ENCODE measurements around the gene MEX3B.

MEX3B gene

DNA sequence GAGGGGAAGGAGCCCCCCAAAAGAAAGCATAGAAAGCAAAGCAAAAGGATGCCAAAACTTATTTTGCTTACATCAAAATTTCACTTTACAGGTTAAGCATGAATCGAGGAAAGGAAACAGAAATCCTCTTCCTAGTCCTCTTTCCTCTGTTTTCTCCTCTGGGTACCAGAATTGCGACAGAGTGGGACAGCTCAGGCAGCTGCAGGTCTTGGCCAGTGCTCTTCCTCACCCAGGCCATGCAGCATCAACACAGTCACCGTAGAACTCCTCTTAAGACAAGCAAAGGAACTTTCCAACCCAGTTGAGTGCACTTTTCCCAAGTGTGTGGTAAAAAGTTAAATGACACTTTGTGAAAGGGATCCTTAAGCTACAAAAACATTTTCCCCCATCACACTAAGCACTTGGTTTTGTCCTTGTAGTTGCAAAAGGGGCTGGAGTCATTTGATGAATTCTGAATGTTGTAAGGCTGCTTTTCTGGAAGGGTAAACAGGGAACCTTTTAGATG is 45.9 kb upstream of the MEX3B start:
- Histone ChIP-seq H3K27me3 (ENCODE audit: low read length) (no peaks in the 10 kb centered on the region), H4K20me1 (ENCODE audit: low read depth, low read length) (no peaks in the 10 kb centered on the region), H3K9me2 (replicated peaks; ENCODE audit: insufficient read depth, low read length) (no peaks in the 10 kb centered on the region), H3K9me3 (ENCODE audit: insufficient read depth, low read length) (no peaks in the 10 kb centered on the region), H3K4me2 (ENCODE audit: low read depth, low read length, poor library complexity, severe bottlenecking) (no peak overlapping the region), H3K79me2 (ENCODE audit: insufficient read depth, low read length) (no peaks in the 10 kb centered on the region), H3K36me3 (ENCODE audit: low read length) (no peaks in the 10 kb centered on the region), H3F3A (ENCODE audit: insufficient read depth) (no peaks in the 10 kb centered on the region), H3K9ac (ENCODE audit: low read length) (no peak overlapping the region), H2AFZ (ENCODE audit: low read depth, low read length, severe bottlenecking) (no peak overlapping the region), H3K4me3 (ENCODE audit: insufficient read depth, low read length, poor library complexity, severe bottlenecking) (no peak overlapping the region), H3K27ac (ENCODE audit: low read depth, low read length) (no peak overlapping the region)
- TF ChIP-seq, protein P1, sequence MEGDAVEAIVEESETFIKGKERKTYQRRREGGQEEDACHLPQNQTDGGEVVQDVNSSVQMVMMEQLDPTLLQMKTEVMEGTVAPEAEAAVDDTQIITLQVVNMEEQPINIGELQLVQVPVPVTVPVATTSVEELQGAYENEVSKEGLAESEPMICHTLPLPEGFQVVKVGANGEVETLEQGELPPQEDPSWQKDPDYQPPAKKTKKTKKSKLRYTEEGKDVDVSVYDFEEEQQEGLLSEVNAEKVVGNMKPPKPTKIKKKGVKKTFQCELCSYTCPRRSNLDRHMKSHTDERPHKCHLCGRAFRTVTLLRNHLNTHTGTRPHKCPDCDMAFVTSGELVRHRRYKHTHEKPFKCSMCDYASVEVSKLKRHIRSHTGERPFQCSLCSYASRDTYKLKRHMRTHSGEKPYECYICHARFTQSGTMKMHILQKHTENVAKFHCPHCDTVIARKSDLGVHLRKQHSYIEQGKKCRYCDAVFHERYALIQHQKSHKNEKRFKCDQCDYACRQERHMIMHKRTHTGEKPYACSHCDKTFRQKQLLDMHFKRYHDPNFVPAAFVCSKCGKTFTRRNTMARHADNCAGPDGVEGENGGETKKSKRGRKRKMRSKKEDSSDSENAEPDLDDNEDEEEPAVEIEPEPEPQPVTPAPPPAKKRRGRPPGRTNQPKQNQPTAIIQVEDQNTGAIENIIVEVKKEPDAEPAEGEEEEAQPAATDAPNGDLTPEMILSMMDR (IDR thresholded peaks at IDR 0.05; ENCODE audit: insufficient read depth, low read length, poor library complexity, severe bottlenecking): no peak
- no peak for TF ChIP-seq EZH2phosphoT487 (conservative IDR thresholded peaks at IDR 0.05; ENCODE audit: low read length)

DNA sequence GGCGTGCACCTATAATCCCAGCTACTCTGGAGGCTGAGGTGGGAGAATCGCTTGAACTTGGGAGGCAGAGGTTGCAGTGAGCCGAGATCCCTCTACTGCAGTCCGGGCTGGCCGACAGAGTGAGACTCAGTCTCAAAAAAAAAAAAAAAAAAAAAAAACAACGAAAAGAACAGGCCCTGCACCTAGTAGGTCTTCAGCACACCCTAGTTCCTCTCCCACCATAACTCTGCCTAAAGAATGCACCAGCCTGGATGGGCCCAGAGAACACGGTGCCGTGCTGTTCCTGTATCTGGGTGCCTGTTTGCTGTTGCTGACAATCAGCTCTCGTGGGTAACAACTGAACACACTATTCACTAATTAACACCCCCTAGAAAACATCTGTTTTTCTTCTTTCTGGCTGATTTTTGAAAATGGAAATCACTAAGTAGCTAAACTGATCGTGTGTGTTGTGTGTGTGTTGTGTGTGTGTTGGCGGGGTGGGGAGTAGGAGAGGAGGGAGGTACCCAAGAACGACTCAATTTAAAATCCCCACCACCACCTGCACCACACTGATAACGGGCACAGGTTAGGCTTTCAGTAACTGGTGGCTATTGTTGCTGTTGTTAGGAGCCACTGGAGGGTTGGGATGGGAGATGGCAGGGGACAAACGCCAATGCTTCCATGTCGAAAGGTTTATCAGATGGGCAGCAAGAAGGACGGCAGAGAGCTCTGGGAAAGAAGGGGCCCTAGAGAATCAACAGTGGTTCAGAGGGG is 40.6 kb upstream of the MEX3B start:
- Histone ChIP-seq H3F3A (ENCODE audit: insufficient read depth) (no peaks in the 10 kb centered on the region), H4K20me1 (ENCODE audit: low read depth, low read length) (no peaks in the 10 kb centered on the region), H2AFZ (ENCODE audit: low read depth, low read length, severe bottlenecking) (no peak overlapping the region), H3K4me3 (ENCODE audit: insufficient read depth, low read length, poor library complexity, severe bottlenecking) (no peak overlapping the region), H3K9me3 (ENCODE audit: insufficient read depth, low read length) (no peaks in the 10 kb centered on the region), H3K79me2 (ENCODE audit: insufficient read depth, low read length) (no peaks in the 10 kb centered on the region), H3K27me3 (ENCODE audit: low read length) (no peaks in the 10 kb centered on the region), H3K4me2 (ENCODE audit: low read depth, low read length, poor library complexity, severe bottlenecking) (no peak overlapping the region), H3K36me3 (ENCODE audit: low read length) (no peaks in the 10 kb centered on the region), H3K27ac (ENCODE audit: low read depth, low read length) (no peak overlapping the region), H3K9ac (ENCODE audit: low read length) (no peak overlapping the region), H3K9me2 (replicated peaks; ENCODE audit: insufficient read depth, low read length) (no peaks in the 10 kb centered on the region)
- TF ChIP-seq EZH2phosphoT487 (conservative IDR thresholded peaks at IDR 0.05; ENCODE audit: low read length): no peak
- TF ChIP-seq, protein P1 (IDR thresholded peaks at IDR 0.05; ENCODE audit: insufficient read depth, low read length, poor library complexity, severe bottlenecking): no peak

DNA sequence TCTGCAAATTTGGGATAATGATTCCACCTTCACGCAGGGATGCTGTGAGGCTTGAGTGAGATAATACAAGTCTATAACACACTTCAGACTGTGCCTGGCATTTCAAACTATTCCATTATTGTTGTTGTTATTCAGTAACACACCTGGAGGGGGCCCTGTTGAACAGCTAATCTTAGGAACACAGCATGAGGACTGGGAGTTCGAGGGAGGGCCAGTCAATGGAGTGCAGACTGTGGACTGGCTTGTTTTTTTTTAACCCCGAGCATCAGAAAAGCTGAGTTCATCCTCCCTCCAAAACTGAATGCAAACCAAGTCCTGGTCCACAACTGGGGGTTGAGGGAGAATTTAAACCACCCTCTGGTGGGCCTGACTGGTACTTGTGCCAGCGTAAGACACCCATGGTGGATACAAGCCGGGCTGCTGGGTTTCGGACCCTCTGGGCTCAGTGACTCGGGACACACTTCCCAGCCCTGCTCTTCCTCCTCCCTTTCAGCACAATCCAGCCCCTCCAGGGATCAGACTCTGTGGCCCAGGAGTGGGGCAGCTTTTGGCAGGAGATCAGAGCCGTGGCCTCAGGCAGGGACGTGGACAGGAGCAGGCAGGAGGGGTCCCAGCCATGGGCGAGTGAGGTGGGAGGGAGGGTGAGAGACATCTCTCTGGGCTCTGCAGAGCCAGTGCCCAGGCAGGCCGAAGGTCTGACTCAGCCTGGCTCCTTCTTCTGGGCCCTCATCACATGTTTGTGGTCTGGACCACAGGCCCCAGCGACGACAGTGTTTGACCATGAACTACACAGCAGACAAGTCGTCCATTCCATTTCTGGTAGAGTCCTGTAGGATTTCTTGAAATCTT is 36.3 kb upstream of the MEX3B start:
- H3K9ac ChIP-seq (ENCODE audit: low read length): no peak overlapping the region
- H2AFZ ChIP-seq (ENCODE audit: low read depth, low read length, severe bottlenecking): no peak overlapping the region
- no peaks in the 10 kb centered on the region for H3K27me3 ChIP-seq (ENCODE audit: low read length)

More for the DNA sequence above, 36.3 kb upstream of the MEX3B start:
- no peaks in the 10 kb centered on the region for H3K36me3 ChIP-seq (ENCODE audit: low read length)
- no peaks in the 10 kb centered on the region for H3K79me2 ChIP-seq (ENCODE audit: insufficient read depth, low read length)
- no peaks in the 10 kb centered on the region for H3F3A ChIP-seq (ENCODE audit: insufficient read depth)
- no peak overlapping the region for H3K4me3 ChIP-seq (ENCODE audit: insufficient read depth, low read length, poor library complexity, severe bottlenecking)
- no peak overlapping the region for H3K4me2 ChIP-seq (ENCODE audit: low read depth, low read length, poor library complexity, severe bottlenecking)
- H4K20me1 ChIP-seq (ENCODE audit: low read depth, low read length): no peaks in the 10 kb centered on the region
- H3K9me3 ChIP-seq (ENCODE audit: insufficient read depth, low read length): no peaks in the 10 kb centered on the region
- H3K27ac ChIP-seq (ENCODE audit: low read depth, low read length): no peak overlapping the region
- TF ChIP-seq EZH2phosphoT487 (conservative IDR thresholded peaks at IDR 0.05; ENCODE audit: low read length): no peak
- TF ChIP-seq, protein P1 (IDR thresholded peaks at IDR 0.05; ENCODE audit: insufficient read depth, low read length, poor library complexity, severe bottlenecking): no peak
- H3K9me2 ChIP-seq (replicated peaks; ENCODE audit: insufficient read depth, low read length): no peaks in the 10 kb centered on the region

All from SU-DHL-6 (cell line).